Motor neuron (in vitro differentiated cells): ENCODE results near the gene CLEC16A. TPM values are rescaled to one million over a fixed set of nuclear protein-coding genes. Genes with fewer than 3 reads are reported as not detected.

Experiments
- ATAC-seq, 8 experiments: fragments of 200-7000 bp; cut with Tn5 transposase; replicated peaks in 6 of 8; 2 replicates each; pipeline ENCODE4 v1.8.0; 2021; ENCODE audit warnings: mild to moderate bottlenecking in 8 of 8, moderate library complexity in 8 of 8
- H3K27ac ChIP-seq, 2 donors: fragments of 250-450 bp; sonication (Bioruptor Pico); 2 replicates each; pipeline ENCODE4 v1.9.0; 2021; ENCODE audit warnings: antibody characterized with exemption in 2 of 2, mild to moderate bottlenecking in 2 of 2, moderate library complexity in 1 of 2
- H3K4me1 ChIP-seq, 2 donors: fragments of 250-450 bp; sonication (Bioruptor Pico); replicated peaks in 1 of 2; 2 replicates each; pipeline ENCODE4 v1.6.1; 2021; ENCODE audit warnings: antibody characterized with exemption in 2 of 2, mild to moderate bottlenecking in 2 of 2, moderate library complexity in 1 of 2
- H3K4me3 ChIP-seq, 5 donors: fragments of 250-450 bp; sonication (Bioruptor Pico); 2 replicates each; pipeline ENCODE4 v1.9.0; 2021; ENCODE audit warnings: antibody characterized with exemption in 5 of 5, mild to moderate bottlenecking in 5 of 5, moderate library complexity in 4 of 5
- WGBS, 10 experiments: fragments of 450-650 bp; shearing (Covaris generic); methylation state at CpG; one replicate each; pipeline ENCODE4 v1.0.0; 2022; 5-methylcytosine and 5-hydroxymethylcytosine counted together
- in situ Hi-C, 9 experiments: fragments of 400-800 bp; cut with MboI; loops; one replicate each; pipeline ENCODE4 v1.15.0; 2021; ENCODE audit warnings: low sequenced_read_pairs in 9 of 9, low pct_unique_long_range_greater_than_20kb in 2 of 9; ENCODE audit not compliant: unreplicated experiment in 9 of 9
- total RNA-seq, 8 experiments: library from RNA; unstranded; fragments of 300-600 nt; gene quantifications; 2 replicates each; pipeline versions ENCODE4 v1.2.3 to v1.2.4, GENCODE V29; 2022

The CLEC16A gene
- total RNA-seq, 8 experiments from 2014 or later = 13.4 to 75.0 (median 17.2) TPM

- Histone ChIP-seq H3K27ac (no peak overlapping the region), H3K4me1 (no peaks in the 10 kb centered on the region), H3K4me3 (no peak overlapping the region)
- 6 to 100% (median 93%) methylated on average over 1 to 3 of the region's 3 CpGs; no CpG with 5 or more reads in 1 of the 10 experiments for WGBS, 10 experiments
- in situ Hi-C loops = no loop called here
- ATAC-seq = peak in 3 of 8 experiments; percentile 52 to 90 (median 67)
These were observed 79.1 kb downstream of the CLEC16A start for GRCh38 chr16:11023262-11024039.

GRCh38 chr16:11024333-11025053, 80.1 kb downstream of the CLEC16A start:
- ATAC-seq = peak in 3 of 8 experiments; percentile 37 to 59 (median 39)
- in situ Hi-C loops = no loop called here

GRCh38 chr16:11025120-11025531, 80.8 kb downstream of the CLEC16A start:
- WGBS, 10 experiments = 0 to 100% (median 88%) methylated on average over 1 of the region's 3 CpGs; no CpG with 5 or more reads in 1 of the 10 experiments
- Histone ChIP-seq H3K27ac (no peak overlapping the region), H3K4me3 (no peak overlapping the region), H3K4me1 (no peaks in the 10 kb centered on the region)
- in situ Hi-C loops = no loop called here
- ATAC-seq = no peak

More at GRCh38 chr16:11024333-11025053, 80.1 kb downstream of the CLEC16A start:
- no peaks in the 10 kb centered on the region for H3K4me1 ChIP-seq
- H3K27ac ChIP-seq = no peak overlapping the region
- no peak overlapping the region for H3K4me3 ChIP-seq
- WGBS, 10 experiments = 60 to 98% (median 89%) methylated on average over 1 to 7 of the region's 9 CpGs; no CpG with 5 or more reads in 1 of the 10 experiments

- Histone ChIP-seq H3K4me1 (peaks cover 0 to 8% of the 10 kb centered on the region in 2 donors), H3K4me3 (no peak overlapping the region), H3K27ac (no peak overlapping the region)
- peak in 1 of 8 experiments; percentile 58 for ATAC-seq
- in situ Hi-C loops = no loop called here
These were observed 85.6 kb downstream of the CLEC16A start for GRCh38 chr16:11029948-11030347.

- 17 to 100% (median 85%) methylated on average over 1 to 4 of the region's 7 CpGs; no CpG with 5 or more reads in 5 of the 10 experiments for WGBS, 10 experiments
- no peak for ATAC-seq
- in situ Hi-C loops = no loop called here
These were observed 86.7 kb downstream of the CLEC16A start for GRCh38 chr16:11030990-11031510.

GRCh38 chr16:11032000-11032921, 87.9 kb downstream of the CLEC16A start:
- peak in 2 of 8 experiments; percentile 42 to 43 for ATAC-seq
- H3K4me1 ChIP-seq = peaks cover 2 to 10% of the 10 kb centered on the region in 2 donors
- in situ Hi-C loops = no loop called here
- no peak overlapping the region for H3K4me3 ChIP-seq
- no peak overlapping the region for H3K27ac ChIP-seq
- 17 to 100% (median 82%) methylated on average over 1 to 9 of the region's 16 CpGs; no CpG with 5 or more reads in 2 of the 10 experiments for WGBS, 10 experiments

More at GRCh38 chr16:11030990-11031510, 86.7 kb downstream of the CLEC16A start:
- H3K4me3 ChIP-seq = no peak overlapping the region
- H3K27ac ChIP-seq = no peak overlapping the region
- H3K4me1 ChIP-seq = peaks cover 0 to 8% of the 10 kb centered on the region in 2 donors

- ATAC-seq = peak in 7 of 8 experiments; percentile 8 to 71 (median 38)
- no peak overlapping the region for H3K4me3 ChIP-seq
- 33 to 100% (median 67%) methylated on average over 1 to 7 of the region's 7 CpGs; no CpG with 5 or more reads in 3 of the 10 experiments for WGBS, 10 experiments
- no peak overlapping the region for H3K27ac ChIP-seq
- in situ Hi-C loops = no loop called here
- H3K4me1 ChIP-seq = peaks cover 2 to 10% of the 10 kb centered on the region in 2 donors
These were observed 88.5 kb downstream of the CLEC16A start for GRCh38 chr16:11032922-11033291.

GRCh38 chr16:11033629-11034420, 89.5 kb downstream of the CLEC16A start:
- H3K4me3 ChIP-seq = no peak overlapping the region
- peaks cover 2 to 10% of the 10 kb centered on the region in 2 donors for H3K4me1 ChIP-seq
- WGBS, 10 experiments = 31 to 94% (median 78%) methylated on average over 1 to 14 of the region's 14 CpGs
- peak in 3 of 8 experiments; percentile 7 to 69 (median 62) for ATAC-seq
- in situ Hi-C loops = no loop called here
- H3K27ac ChIP-seq = no peak overlapping the region

- peak in 5 of 8 experiments; percentile 32 to 84 (median 49) for ATAC-seq
- in situ Hi-C loops = no loop called here
- no peak overlapping the region for H3K27ac ChIP-seq
These were observed 90.1 kb downstream of the CLEC16A start for GRCh38 chr16:11034481-11034931.

GRCh38 chr16:11035096-11035495, 90.7 kb downstream of the CLEC16A start:
- H3K4me1 ChIP-seq = peaks cover 2 to 10% of the 10 kb centered on the region in 2 donors
- ATAC-seq = no peak
- H3K27ac ChIP-seq = no peak overlapping the region
- in situ Hi-C loops = no loop called here
- 84 to 100% (median 95%) methylated on average over 2 to 5 of the region's 5 CpGs; no CpG with 5 or more reads in 1 of the 10 experiments for WGBS, 10 experiments
- no peak overlapping the region for H3K4me3 ChIP-seq

More at GRCh38 chr16:11034481-11034931, 90.1 kb downstream of the CLEC16A start:
- Histone ChIP-seq H3K4me1 (peaks cover 2 to 10% of the 10 kb centered on the region in 2 donors), H3K4me3 (no peak overlapping the region)
- 20 to 100% (median 91%) methylated on average over 1 to 5 of the region's 8 CpGs; no CpG with 5 or more reads in 5 of the 10 experiments for WGBS, 10 experiments

- Histone ChIP-seq H3K4me1 (peaks cover 2 to 10% of the 10 kb centered on the region in 2 donors), H3K27ac (no peak overlapping the region), H3K4me3 (no peak overlapping the region)
- peak in 5 of 8 experiments; percentile 14 to 41 (median 35) for ATAC-seq
- in situ Hi-C loops = no loop called here
- 83 to 100% (median 86%) methylated on average over 1 of the region's 6 CpGs; no CpG with 5 or more reads in 7 of the 10 experiments for WGBS, 10 experiments
These were observed 91.7 kb downstream of the CLEC16A start for GRCh38 chr16:11036040-11036439.
